Suprapubic skin (tissue), 4 donors: ENCODE results near the gene SAMHD1. TPM values are rescaled to one million over a fixed set of nuclear protein-coding genes. Genes with fewer than 3 reads are reported as not detected.

ENCODE experiments used
- DNase-seq, 2 donors: peaks; one replicate each; pipeline ENCODE4 v3.0.0-alpha.2; 2019; ENCODE audit warnings: low spot score in 2 of 2
- H3K27ac ChIP-seq: fragments of 200-600 bp; sonication (generic); one replicate; pipeline ENCODE4 v1.5.1; 2019
- H3K27me3 ChIP-seq: fragments of 200-600 bp; sonication (generic); one replicate; pipeline ENCODE4 v1.5.1; 2019
- H3K36me3 ChIP-seq: fragments of 200-600 bp; sonication (generic); one replicate; pipeline ENCODE4 v1.5.1; 2019
- H3K4me1 ChIP-seq: fragments of 200-600 bp; sonication (generic); one replicate; pipeline ENCODE4 v1.5.1; 2019
- H3K4me3 ChIP-seq: fragments of 200-600 bp; sonication (generic); one replicate; pipeline ENCODE4 v1.5.1; 2019; ENCODE audit warnings: mild to moderate bottlenecking
- H3K9me3 ChIP-seq: fragments of 200-600 bp; sonication (generic); one replicate; pipeline ENCODE4 v1.5.1; 2019
- CTCF ChIP-seq, 2 donors: fragments of 200-600 bp in 1 of 2; fragments of 450-650 bp in 1 of 2; sonication (generic) in 1 of 2; IDR thresholded peaks; one replicate each; pipeline ENCODE4 v1.5.1; 2016 to 2019; ENCODE audit warnings: antibody characterized with exemption in 2 of 2, mild to moderate bottlenecking in 1 of 2, moderate library complexity in 1 of 2
- EP300 ChIP-seq: sonication (generic); formaldehyde crosslinking; IDR thresholded peaks from one replicate; pipeline ENCODE4 v1.6.1; 2017; ENCODE audit warnings: antibody characterized with exemption
- POLR2A ChIP-seq, 2 donors: fragments of 450-650 bp; IDR thresholded peaks; one replicate each; pipeline ENCODE4 v1.6.1; 2017; ENCODE audit warnings: antibody characterized with exemption in 2 of 2, mild to moderate bottlenecking in 2 of 2, moderate library complexity in 2 of 2
- POLR2AphosphoS5 ChIP-seq, 3 donors: sonication (generic); formaldehyde crosslinking; IDR thresholded peaks; one replicate each; pipeline ENCODE4 v1.6.1; 2017; ENCODE audit warnings: antibody characterized with exemption in 3 of 3
- WGBS: methylation state at CpG from one replicate; pipeline ENCODE4 v1.1.5; 2018; 5-methylcytosine and 5-hydroxymethylcytosine counted together
- total RNA-seq, 4 donors: library from RNA; depleted of rRNA; stranded (reverse); fragments of >200 nt; gene quantifications; one replicate each; pipeline ENCODE4 v1.1.0, GENCODE V29; 2016

The SAMHD1 gene
- total RNA-seq, 4 donors from 2014 or later: 32.9 to 77.4 (median 44.2) TPM

- Histone ChIP-seq H3K27ac (no peak overlapping the region), H3K9me3 (no peaks in the 10 kb centered on the region), H3K36me3 (no peaks in the 10 kb centered on the region), H3K4me1 (peaks cover 2% of the 10 kb centered on the region), H3K27me3 (no peaks in the 10 kb centered on the region), H3K4me3 (no peak overlapping the region)
- no peak for DNase-seq
- 59% methylated on average over 4 of the region's 4 CpGs for WGBS
- no peak for TF ChIP-seq POLR2A (IDR thresholded peaks at IDR 0.05)
- TF ChIP-seq CTCF (IDR thresholded peaks at IDR 0.05): no peak
- TF ChIP-seq EP300: no peak
- TF ChIP-seq POLR2AphosphoS5 (IDR thresholded peaks at IDR 0.05): no peak
Observed at GRCh38 chr20:36881888-36882287, 69.6 kb downstream of the SAMHD1 start.

- TF ChIP-seq EP300 (no peak), POLR2A (IDR thresholded peaks at IDR 0.05) (no peak), CTCF (IDR thresholded peaks at IDR 0.05) (no peak), POLR2AphosphoS5 (IDR thresholded peaks at IDR 0.05) (no peak)
- Histone ChIP-seq H3K36me3 (no peaks in the 10 kb centered on the region), H3K27me3 (no peaks in the 10 kb centered on the region), H3K27ac (no peak overlapping the region), H3K4me1 (no peaks in the 10 kb centered on the region), H3K9me3 (no peaks in the 10 kb centered on the region), H3K4me3 (no peak overlapping the region)
- no peak for DNase-seq
- WGBS: 90% methylated on average over 16 of the region's 16 CpGs
Observed at GRCh38 chr20:36881331-36881730, 70.2 kb downstream of the SAMHD1 start.

DNA sequence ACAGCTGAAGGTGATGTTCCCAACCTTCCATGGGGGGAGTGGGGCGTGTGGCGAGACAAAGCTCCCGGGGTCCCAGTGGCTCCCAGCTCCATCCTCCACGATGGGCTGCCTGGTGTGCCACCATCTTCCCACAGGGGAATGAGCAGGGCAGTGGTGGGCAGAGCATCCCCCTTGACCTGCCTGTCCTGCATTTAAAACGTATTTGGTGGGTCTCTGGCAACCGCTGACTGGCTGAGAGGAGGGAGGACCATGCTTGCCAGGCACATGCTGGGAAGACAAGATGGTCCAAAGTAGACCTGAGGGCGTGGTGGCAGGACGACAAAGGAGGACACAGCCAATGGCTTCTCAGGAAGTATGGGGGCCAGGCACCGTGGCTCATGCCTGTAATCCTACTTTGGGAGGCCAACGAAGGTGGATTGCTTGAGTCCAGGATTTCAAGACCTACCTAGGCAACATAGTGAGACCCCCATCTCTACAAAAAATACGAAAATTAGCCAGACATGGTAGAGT lies 70.7 kb downstream of the SAMHD1 start:
- no peak for TF ChIP-seq POLR2A (IDR thresholded peaks at IDR 0.05)
- TF ChIP-seq EP300: no peak
- no peak for TF ChIP-seq POLR2AphosphoS5 (IDR thresholded peaks at IDR 0.05)
- no peak for TF ChIP-seq CTCF (IDR thresholded peaks at IDR 0.05)
- DNase-seq: no peak
- no peak overlapping the region for H3K4me3 ChIP-seq
- 89% methylated on average over 11 of the region's 11 CpGs for WGBS
- no peaks in the 10 kb centered on the region for H3K27me3 ChIP-seq
- peaks cover 4% of the 10 kb centered on the region for H3K4me1 ChIP-seq
- H3K36me3 ChIP-seq: no peaks in the 10 kb centered on the region
- H3K27ac ChIP-seq: no peak overlapping the region
- no peaks in the 10 kb centered on the region for H3K9me3 ChIP-seq

GRCh38 chr20:36878941-36879340 lies 72.6 kb downstream of the SAMHD1 start:
- DNase-seq: no peak
- no peak overlapping the region for H3K27ac ChIP-seq
- TF ChIP-seq CTCF (IDR thresholded peaks at IDR 0.05) (no peak), POLR2AphosphoS5 (IDR thresholded peaks at IDR 0.05) (no peak), POLR2A (IDR thresholded peaks at IDR 0.05) (no peak), EP300 (no peak)
- peaks cover 4% of the 10 kb centered on the region for H3K4me1 ChIP-seq
- no peaks in the 10 kb centered on the region for H3K27me3 ChIP-seq
- 93% methylated on average over 7 of the region's 10 CpGs for WGBS
- H3K36me3 ChIP-seq: no peaks in the 10 kb centered on the region
- H3K9me3 ChIP-seq: no peaks in the 10 kb centered on the region
- no peak overlapping the region for H3K4me3 ChIP-seq

DNA sequence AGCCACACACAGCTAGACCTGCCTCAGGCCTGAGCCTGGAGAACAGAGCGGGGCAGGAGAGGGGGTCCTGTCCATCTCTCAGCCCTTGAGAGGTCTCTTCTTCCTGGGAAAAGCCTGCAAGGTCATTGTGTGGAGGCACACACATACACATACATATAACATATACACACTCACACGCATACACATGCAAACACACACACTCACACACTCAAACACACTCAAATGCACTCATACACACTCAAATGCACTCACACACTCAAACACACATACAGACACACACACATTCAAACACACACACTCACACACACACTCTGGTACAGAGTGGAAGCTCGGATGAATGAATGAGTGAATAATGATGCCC lies 75.1 kb downstream of the SAMHD1 start:
- H3K27me3 ChIP-seq: no peaks in the 10 kb centered on the region
- H3K27ac ChIP-seq: no peak overlapping the region
- DNase-seq: no peak
- peak overlapping the region; percentile 1 for H3K4me3 ChIP-seq
- peaks cover 4% of the 10 kb centered on the region for H3K4me1 ChIP-seq
- TF ChIP-seq POLR2AphosphoS5 (IDR thresholded peaks at IDR 0.05): no peak
- no peak for TF ChIP-seq CTCF (IDR thresholded peaks at IDR 0.05)
- no peak for TF ChIP-seq POLR2A (IDR thresholded peaks at IDR 0.05)
- no peak for TF ChIP-seq EP300
- H3K36me3 ChIP-seq: no peaks in the 10 kb centered on the region
- 82% methylated on average over 3 of the region's 3 CpGs for WGBS
- no peaks in the 10 kb centered on the region for H3K9me3 ChIP-seq
